ENCODE data around the gene AK1.

The AK1 gene

GRCh38 chr9:127905788-127906191 lies 28.3 kb upstream of the AK1 start:
- H3K36me3 ChIP-seq (replicated peaks; ENCODE audit: insufficient read depth, low read length), result peaks cover 12% of the 10 kb centered on the region; the same call in 1 of the 2 replicates
- 0 out of 2 replicates have a peak, but pooled peaks cover under 1% of the 10 kb centered on the region for H3F3A ChIP-seq (ENCODE audit: insufficient read depth, low read length)
- peaks cover 3% of the 10 kb centered on the region for H3K4me1 ChIP-seq (ENCODE audit: low read length)
- H3K27ac ChIP-seq (ENCODE audit: low read length), result no peak overlapping the region
- H3K4me2 ChIP-seq (ENCODE audit: low read depth, low read length), result no peak overlapping the region
- H3K9ac ChIP-seq (ENCODE audit: low read length), result no peak overlapping the region
- H4K20me1 ChIP-seq (ENCODE audit: insufficient read depth, low read length), result no peaks in the 10 kb centered on the region
- no peak overlapping the region for H2AFZ ChIP-seq (ENCODE audit: low read length)
- no peak for DNase-seq
- H3K9me3 ChIP-seq (replicated peaks; ENCODE audit: insufficient read depth, low read length), result no peaks in the 10 kb centered on the region
- H3K9me2 ChIP-seq (replicated peaks; ENCODE audit: insufficient read depth, low read length), result no peaks in the 10 kb centered on the region
- H3K79me2 ChIP-seq (ENCODE audit: low read length), result peaks cover 20% of the 10 kb centered on the region
- no peak overlapping the region for H3K4me3 ChIP-seq (ENCODE audit: low read length)
- no peaks in the 10 kb centered on the region for H3K27me3 ChIP-seq (replicated peaks; ENCODE audit: insufficient read depth, low read length)
- TF ChIP-seq EZH2 (optimal IDR thresholded peaks at IDR 0.05; ENCODE audit: low read depth, low read length) (no peak), EZH2phosphoT487 (IDR thresholded peaks at IDR 0.05; ENCODE audit: low read length) (no peak), CTCF (IDR thresholded peaks at IDR 0.05; ENCODE audit: low read length) (no peak)

GRCh38 chr9:127905004-127905728 lies 27.7 kb upstream of the AK1 start:
- Histone ChIP-seq H3K27ac (ENCODE audit: low read length) (no peak overlapping the region), H3K27me3 (replicated peaks; ENCODE audit: insufficient read depth, low read length) (no peaks in the 10 kb centered on the region), H3K4me2 (ENCODE audit: low read depth, low read length) (no peak overlapping the region), H2AFZ (ENCODE audit: low read length) (no peak overlapping the region), H3K36me3 (replicated peaks; ENCODE audit: insufficient read depth, low read length) (peaks cover 9% of the 10 kb centered on the region; the same call in 1 of the 2 replicates), H3K79me2 (ENCODE audit: low read length) (peaks cover 14% of the 10 kb centered on the region), H3K4me3 (ENCODE audit: low read length) (no peak overlapping the region), H3K9me2 (replicated peaks; ENCODE audit: insufficient read depth, low read length) (no peaks in the 10 kb centered on the region), H4K20me1 (ENCODE audit: insufficient read depth, low read length) (no peaks in the 10 kb centered on the region), H3K9me3 (replicated peaks; ENCODE audit: insufficient read depth, low read length) (no peaks in the 10 kb centered on the region), H3F3A (ENCODE audit: insufficient read depth, low read length) (no peaks in the 10 kb centered on the region), H3K9ac (ENCODE audit: low read length) (no peak overlapping the region), H3K4me1 (ENCODE audit: low read length) (no peaks in the 10 kb centered on the region)
- TF ChIP-seq EZH2phosphoT487 (IDR thresholded peaks at IDR 0.05; ENCODE audit: low read length) (no peak), CTCF (IDR thresholded peaks at IDR 0.05; ENCODE audit: low read length) (no peak), EZH2 (optimal IDR thresholded peaks at IDR 0.05; ENCODE audit: low read depth, low read length) (no peak)
- DNase-seq, result no peak

- Histone ChIP-seq H3F3A (ENCODE audit: insufficient read depth, low read length) (no peaks in the 10 kb centered on the region), H3K4me2 (ENCODE audit: low read depth, low read length) (no peak overlapping the region), H3K27ac (ENCODE audit: low read length) (no peak overlapping the region), H3K36me3 (replicated peaks; ENCODE audit: insufficient read depth, low read length) (peaks cover 7% of the 10 kb centered on the region; the same call in 1 of the 2 replicates), H3K9me3 (replicated peaks; ENCODE audit: insufficient read depth, low read length) (no peaks in the 10 kb centered on the region), H3K4me1 (ENCODE audit: low read length) (no peaks in the 10 kb centered on the region; the same call in 1 of the 2 replicates), H4K20me1 (ENCODE audit: insufficient read depth, low read length) (no peaks in the 10 kb centered on the region), H3K9ac (ENCODE audit: low read length) (no peak overlapping the region), H3K9me2 (replicated peaks; ENCODE audit: insufficient read depth, low read length) (no peaks in the 10 kb centered on the region), H3K27me3 (replicated peaks; ENCODE audit: insufficient read depth, low read length) (no peaks in the 10 kb centered on the region), H3K4me3 (ENCODE audit: low read length) (no peak overlapping the region), H3K79me2 (ENCODE audit: low read length) (peaks cover 8% of the 10 kb centered on the region; the same call in 1 of the 2 replicates), H2AFZ (ENCODE audit: low read length) (no peak overlapping the region)
- TF ChIP-seq EZH2 (optimal IDR thresholded peaks at IDR 0.05; ENCODE audit: low read depth, low read length) (no peak), CTCF (IDR thresholded peaks at IDR 0.05; ENCODE audit: low read length) (no peak), EZH2phosphoT487 (IDR thresholded peaks at IDR 0.05; ENCODE audit: low read length) (no peak)
- no peak for DNase-seq
Observed at GRCh38 chr9:127904561-127905003, 27.1 kb upstream of the AK1 start.
